Breast epithelium (tissue), 3 donors: ENCODE data around the gene IL3.

ENCODE experiments used
- CTCF ChIP-seq, 3 donors: fragments of 450-650 bp; IDR thresholded peaks; one replicate each; pipeline ENCODE4 v1.5.1; 2016 to 2017; ENCODE audit warnings: antibody characterized with exemption in 3 of 3, mild to moderate bottlenecking in 3 of 3, moderate library complexity in 3 of 3
- POLR2A ChIP-seq: fragments of 450-650 bp; IDR thresholded peaks from one replicate; pipeline ENCODE4 v1.6.1; 2016; ENCODE audit warnings: antibody characterized with exemption, mild to moderate bottlenecking, moderate library complexity
- POLR2AphosphoS5 ChIP-seq, 3 donors: sonication (generic); formaldehyde crosslinking; IDR thresholded peaks; one replicate each; pipeline ENCODE4 v1.6.1; 2017; ENCODE audit warnings: antibody characterized with exemption in 3 of 3

DNA sequence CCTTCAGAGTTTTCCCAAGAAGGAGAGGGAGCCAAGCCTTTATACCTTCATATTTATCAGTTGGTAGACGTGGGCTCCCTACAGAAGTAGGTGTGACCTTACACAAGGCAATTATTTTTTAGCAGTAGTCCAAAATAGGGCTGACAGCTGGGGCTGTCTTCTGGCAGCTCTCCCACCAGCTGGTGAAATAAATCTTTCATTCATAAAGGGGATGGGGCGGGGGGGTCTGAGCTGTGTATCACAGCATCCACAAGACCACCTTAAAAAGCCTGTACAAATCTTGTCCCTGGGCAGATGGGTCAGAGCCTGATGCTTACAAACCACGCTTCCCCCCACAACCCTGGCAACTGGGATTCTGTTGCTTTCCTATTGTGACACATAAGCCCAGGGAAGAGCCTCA lies 32.8 kb downstream of the IL3 start:
- TF ChIP-seq CTCF (IDR thresholded peaks at IDR 0.05): no peak
- TF ChIP-seq POLR2A: no peak
- no peak for TF ChIP-seq POLR2AphosphoS5 (IDR thresholded peaks at IDR 0.05)
